Measurements from ENCODE around the gene AP4B1.

Gene AP4B1

DNA sequence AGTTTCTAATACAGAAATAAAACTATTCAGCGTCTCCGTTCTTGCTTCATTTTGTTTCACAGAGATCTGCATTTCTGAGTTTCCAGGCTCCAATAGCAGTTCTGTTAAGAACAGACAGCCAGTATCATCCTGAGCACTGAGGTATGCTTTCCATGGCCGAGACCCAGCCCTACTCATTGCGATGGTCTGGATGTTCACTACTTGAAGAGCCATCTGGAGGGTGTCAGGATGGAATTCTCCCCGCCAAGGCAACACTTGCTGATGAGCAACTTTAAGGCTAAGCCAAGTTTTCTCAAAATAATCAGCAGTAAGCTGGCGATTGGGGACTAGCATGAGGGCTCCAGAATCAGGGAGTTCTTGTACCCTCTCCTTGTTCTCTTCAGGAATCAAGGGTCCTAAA lies 9.5 kb downstream of the AP4B1 start:
- DNase-seq (ENCODE audit: low read depth), result no peak
- no peak overlapping the region for H3K4me3 ChIP-seq (ENCODE audit: low read length)
- TF ChIP-seq, protein P1, sequence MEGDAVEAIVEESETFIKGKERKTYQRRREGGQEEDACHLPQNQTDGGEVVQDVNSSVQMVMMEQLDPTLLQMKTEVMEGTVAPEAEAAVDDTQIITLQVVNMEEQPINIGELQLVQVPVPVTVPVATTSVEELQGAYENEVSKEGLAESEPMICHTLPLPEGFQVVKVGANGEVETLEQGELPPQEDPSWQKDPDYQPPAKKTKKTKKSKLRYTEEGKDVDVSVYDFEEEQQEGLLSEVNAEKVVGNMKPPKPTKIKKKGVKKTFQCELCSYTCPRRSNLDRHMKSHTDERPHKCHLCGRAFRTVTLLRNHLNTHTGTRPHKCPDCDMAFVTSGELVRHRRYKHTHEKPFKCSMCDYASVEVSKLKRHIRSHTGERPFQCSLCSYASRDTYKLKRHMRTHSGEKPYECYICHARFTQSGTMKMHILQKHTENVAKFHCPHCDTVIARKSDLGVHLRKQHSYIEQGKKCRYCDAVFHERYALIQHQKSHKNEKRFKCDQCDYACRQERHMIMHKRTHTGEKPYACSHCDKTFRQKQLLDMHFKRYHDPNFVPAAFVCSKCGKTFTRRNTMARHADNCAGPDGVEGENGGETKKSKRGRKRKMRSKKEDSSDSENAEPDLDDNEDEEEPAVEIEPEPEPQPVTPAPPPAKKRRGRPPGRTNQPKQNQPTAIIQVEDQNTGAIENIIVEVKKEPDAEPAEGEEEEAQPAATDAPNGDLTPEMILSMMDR (conservative IDR thresholded peaks at IDR 0.05; ENCODE audit: low read depth, low read length), result no peak

DNA sequence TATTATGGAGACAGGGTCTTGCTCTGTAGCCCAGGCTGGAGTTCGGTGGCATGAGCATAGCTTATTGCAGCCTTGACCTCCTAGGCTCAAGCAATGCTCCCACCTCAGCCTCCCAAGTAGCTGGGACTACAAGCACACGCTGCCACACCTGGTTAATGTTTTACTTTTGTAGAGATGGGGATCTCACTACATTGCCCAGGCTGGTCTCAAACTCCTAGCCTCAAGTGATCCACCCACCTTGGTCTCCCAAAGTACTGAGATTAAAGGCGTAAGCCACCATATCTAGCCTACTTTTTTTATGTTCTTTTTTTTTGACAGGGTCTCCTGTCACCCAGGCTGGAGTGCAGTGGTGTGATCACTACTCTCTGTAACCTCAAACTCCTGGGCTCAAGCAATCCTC lies 11.3 kb downstream of the AP4B1 start:
- H3K4me3 ChIP-seq (ENCODE audit: low read length), result no peak overlapping the region
- TF ChIP-seq, protein P1 (conservative IDR thresholded peaks at IDR 0.05; ENCODE audit: low read depth, low read length), result no peak
- DNase-seq (ENCODE audit: low read depth), result no peak

DNA sequence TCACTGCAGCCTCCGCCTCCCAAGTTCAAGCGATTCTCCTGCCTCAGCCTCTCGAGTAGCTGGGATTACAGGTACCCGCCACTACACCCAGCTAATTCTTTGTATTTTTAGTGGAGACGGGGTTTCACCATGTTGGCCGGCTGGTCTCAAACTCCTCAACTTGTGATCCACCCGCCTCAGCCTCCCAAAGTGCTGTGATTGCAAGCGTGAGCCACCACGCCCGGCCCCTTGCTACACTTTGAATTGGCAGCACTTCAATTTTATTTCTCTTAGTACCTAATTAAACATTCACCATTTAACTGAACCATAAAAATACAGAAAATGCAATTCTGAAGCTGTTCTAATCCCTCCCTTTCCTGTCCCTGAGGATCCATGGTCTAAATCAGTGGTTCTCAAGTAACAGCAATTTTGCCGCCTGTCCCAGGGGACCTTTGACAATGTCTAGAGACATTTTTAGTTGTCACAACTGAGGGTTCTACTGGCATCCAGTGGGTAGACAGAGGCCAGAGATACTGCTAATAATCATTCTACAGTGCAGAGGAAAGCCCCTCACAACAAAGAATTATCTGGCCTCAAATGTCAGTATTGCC lies 12.9 kb downstream of the AP4B1 start:
- no peak overlapping the region for H3K4me3 ChIP-seq (ENCODE audit: low read length)
- DNase-seq (ENCODE audit: low read depth), result no peak
- TF ChIP-seq, protein P1 (conservative IDR thresholded peaks at IDR 0.05; ENCODE audit: low read depth, low read length), result no peak

DNA sequence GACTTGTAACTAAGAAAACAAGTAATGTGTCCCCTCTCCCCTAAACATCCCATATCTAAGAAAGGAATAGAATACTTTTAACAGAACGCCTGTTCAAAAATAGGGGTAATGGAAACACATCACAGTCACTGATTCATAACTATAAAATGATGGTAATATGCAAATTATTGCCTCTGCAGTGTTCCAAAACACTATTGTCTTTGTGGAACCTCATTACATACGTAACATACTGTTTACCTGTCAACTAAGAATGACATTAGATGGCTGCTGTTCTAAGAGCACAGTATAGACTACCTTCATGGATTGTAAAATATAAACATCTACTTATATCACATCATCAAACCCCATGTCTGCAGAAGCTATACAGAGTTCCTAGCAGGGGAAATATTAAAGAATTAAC lies 13.8 kb downstream of the AP4B1 start:
- DNase-seq (ENCODE audit: low read depth), result no peak
- TF ChIP-seq, protein P1 (conservative IDR thresholded peaks at IDR 0.05; ENCODE audit: low read depth, low read length), result no peak
- H3K4me3 ChIP-seq (ENCODE audit: low read length), result no peak overlapping the region

DNA sequence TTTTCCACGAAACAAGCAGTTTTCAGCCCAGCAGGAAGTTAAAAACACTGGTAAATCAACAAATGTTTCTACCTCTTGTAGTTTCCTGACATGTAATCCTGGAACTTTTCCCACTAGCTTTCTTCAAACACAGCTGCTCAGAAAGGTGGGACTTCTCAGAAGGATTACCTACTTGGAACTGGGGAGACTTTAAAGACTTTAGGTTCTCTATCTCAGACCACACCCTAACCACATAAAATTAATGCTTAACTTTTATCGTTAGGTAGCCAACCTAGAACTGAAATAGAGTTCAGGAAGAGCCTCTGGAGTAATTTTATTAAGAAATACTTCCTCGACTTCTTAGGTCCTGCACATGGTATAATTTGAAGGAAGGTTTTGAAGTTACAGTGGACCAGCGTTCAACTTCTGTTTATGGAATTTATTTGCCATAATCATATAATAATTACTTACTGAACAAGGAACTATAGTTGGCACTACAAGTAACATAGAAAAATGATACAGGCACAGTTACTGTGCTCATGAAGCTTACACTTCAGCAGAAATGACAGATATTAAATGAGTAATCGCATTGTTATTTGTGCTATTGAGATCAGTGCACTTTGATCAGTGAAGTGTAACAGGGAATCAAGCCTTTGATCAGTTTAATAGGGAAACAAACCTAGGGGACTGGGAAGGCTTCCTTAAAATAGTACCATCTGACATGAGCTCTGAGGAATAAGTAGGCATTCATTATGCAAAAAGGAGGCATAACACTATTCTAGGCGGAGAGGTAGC lies 17.0 kb downstream of the AP4B1 start, which contains the start of gene BCL2L15:
BCL2L15 (minus strand) TSS at position 180 of the 774 bp plus-strand sequence. CDS start 206 bp downstream, outside the sequence.
- DNase-seq (ENCODE audit: low read depth), result peak; percentile 31
- TF ChIP-seq, protein P1 (conservative IDR thresholded peaks at IDR 0.05; ENCODE audit: low read depth, low read length), result no peak

DNA sequence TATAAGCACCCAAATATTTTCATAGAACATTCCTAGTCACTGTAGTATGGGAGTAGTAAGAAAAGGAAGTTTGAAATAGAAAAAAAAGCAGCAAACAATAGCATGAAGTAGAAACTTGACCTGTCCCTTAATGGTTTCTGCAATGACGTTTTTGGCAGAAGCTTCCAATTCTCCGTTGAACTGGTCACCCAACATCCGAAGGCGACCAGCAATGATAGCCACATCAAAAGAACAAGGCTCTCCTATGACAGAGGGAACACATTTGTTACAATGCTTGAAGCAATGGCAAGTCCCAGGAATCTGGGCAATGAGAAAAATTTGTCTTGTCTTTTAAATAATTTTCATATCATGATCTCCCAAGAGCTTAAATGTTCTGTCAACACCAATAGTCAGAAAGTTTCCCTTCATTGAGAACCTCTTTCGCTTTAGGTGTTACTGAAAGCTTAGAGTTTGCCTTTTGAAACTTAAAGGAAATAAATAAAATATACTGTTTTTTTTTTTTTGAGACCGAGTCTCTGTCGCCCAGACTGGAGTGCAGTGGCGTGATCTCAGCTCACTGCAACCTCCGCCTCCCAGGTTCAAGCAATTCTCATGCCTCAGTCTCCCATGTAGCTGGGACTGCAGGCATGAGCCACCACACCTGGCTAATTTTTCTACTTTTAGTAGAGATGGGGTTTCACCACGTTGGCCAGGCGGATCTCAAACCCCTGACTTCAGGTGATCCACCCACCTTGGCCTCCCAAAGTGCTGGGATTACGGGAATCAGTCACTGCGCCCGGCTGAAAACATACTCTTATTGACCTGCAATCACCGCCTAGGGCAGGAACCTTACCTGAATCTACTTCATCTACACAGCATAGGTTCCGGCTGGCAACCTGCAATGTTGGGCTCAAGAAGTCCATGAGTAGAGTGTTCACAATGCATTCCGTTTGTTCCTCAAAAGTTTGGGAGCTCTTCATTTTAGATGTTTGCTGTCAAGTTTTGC lies 17.9 kb downstream of the AP4B1 start:
- H3K4me3 ChIP-seq (ENCODE audit: low read length), result no peak overlapping the region
- TF ChIP-seq, protein P1 (conservative IDR thresholded peaks at IDR 0.05; ENCODE audit: low read depth, low read length), result no peak
- no peak for DNase-seq (ENCODE audit: low read depth)

More for the DNA sequence above, 17.0 kb downstream of the AP4B1 start, which contains the start of gene BCL2L15:
- no peak within 1 kb of the TSS for H3K4me3 ChIP-seq (ENCODE audit: low read length)
